Stimulated activated CD4-positive, alpha-beta T cell treated with anti-CD3 and anti-CD28 coated beads, Interleukin-4, amount 100 ng/mL, for 24 hours (primary cell): Measurements from ENCODE around the gene TXNDC17.
A peak's percentile ranks its signal among the peaks of the same experiment; 100 is the strongest.
"Not testable (repeated sequence)": the region's sequence is repeated elsewhere in the genome, so short reads cannot be mapped to it uniquely, and the experiment has no call there.

Source experiments
- DNase-seq: peaks from one replicate; pipeline ENCODE4 v3.0.0-alpha.2; 2020

TXNDC17 gene

DNA sequence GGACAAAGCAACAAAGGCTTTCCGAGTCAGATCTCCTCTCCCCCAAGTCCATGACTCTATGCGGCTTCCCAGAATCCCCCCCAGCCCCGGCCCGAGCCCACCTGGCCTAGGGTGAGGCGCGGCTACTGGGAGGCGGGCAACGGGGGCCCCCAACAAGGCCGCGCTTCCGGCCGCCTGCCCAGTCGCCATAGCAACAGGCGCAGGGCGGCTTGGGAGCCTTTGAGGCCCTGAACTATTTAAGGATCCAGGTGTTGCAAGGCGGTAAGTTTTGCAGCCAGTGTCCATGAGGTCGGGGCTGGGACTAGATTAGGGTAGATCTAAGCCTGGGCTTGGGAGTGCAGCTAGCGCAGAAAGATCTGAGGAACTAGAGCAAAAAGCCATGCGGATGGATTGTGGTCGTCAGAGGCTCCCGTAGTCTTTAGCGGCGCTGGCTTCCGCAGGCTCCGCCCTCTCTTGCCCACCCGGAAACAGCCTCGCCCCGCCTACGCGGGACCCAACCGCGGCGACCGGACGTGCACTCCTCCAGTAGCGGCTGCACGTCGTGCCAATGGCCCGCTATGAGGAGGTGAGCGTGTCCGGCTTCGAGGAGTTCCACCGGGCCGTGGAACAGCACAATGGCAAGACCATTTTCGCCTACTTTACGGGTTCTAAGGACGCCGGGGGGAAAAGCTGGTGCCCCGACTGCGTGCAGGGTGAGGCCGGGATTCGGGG lies at the start of gene TXNDC17, which contains the start of gene KIAA0753:
TSS of gene TXNDC17 (plus strand) at position 525 of the 711 bp plus-strand sequence. CDS start at position 548, 23 bp downstream.
TSS of gene KIAA0753 (minus strand) at position 176 of the 711 bp plus-strand sequence. CDS start 5,608 bp downstream, outside the sequence.
- peak; percentile 93 for DNase-seq

GRCh38 chr17:6591599-6592158 lies 49.2 kb upstream of the TXNDC17 start:
- DNase-seq = no peak

- no peak for DNase-seq
Observed at GRCh38 chr17:6592173-6592572, 48.7 kb upstream of the TXNDC17 start.

- not testable (repeated sequence) for DNase-seq
Observed at GRCh38 chr17:6593371-6593770, 47.5 kb upstream of the TXNDC17 start.

- DNase-seq = no peak
Observed at GRCh38 chr17:6596081-6596480, 44.8 kb upstream of the TXNDC17 start.

DNA sequence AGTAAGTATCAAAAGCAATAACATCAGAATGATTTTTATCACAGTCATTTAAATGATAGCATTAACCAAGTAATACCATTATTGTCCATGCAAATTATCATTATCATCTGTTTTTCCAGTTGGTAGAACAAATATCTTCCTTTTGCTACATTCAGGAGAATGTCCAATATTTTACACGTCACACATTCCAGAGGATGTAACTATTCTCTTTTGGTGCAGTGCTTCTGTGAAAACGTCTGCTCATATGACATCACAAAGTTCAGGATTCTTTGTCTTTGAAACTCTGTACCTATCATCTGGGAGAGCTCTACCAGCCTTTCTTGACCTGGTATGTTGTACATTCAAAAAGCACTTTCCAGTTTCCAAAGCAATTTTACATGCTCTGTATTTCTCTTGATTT lies 44.3 kb upstream of the TXNDC17 start:
- DNase-seq = no peak

- DNase-seq = no peak
Observed at GRCh38 chr17:6596941-6597340, 43.9 kb upstream of the TXNDC17 start.

DNA sequence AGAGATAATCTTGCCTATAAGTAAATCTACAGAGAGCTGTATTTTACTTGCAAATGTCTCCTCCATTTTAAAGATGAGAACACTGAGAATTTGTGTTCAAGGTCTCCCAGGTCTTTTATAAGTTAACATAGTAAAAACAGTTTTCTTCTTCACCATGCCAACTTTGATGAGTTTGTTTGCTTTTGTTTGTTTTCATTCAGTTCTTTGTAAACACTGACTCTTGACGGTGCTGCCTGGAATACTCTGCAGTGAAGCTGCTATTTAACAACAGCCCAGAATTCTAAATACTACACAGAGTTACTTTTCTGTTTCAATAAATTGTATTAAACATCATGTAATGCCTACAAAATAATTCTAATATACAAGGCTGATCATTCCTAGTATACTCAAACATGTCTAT lies 43.1 kb upstream of the TXNDC17 start:
- no peak for DNase-seq

DNA sequence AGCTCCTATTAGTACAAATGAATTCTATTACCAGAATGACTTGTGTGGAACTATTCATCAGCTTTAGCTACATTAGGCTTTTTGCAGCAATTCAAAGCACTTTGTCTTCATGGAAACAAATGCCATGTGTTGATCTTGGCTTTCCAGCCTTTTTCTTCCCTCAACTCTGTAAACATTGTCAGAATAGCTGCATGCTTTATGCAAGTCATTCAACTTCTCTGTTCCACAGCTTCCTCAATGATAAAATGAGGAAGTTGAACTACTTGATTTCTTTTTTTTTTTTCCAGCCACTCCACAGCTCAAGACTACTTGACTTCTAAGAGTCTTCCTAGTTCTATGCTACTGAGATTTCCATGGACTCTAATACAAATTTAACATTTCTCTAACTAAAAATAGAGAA lies 41.5 kb upstream of the TXNDC17 start:
- no peak for DNase-seq

GRCh38 chr17:6602141-6602540 lies 38.7 kb upstream of the TXNDC17 start:
- DNase-seq = no peak

- no peak for DNase-seq
Observed at GRCh38 chr17:6603744-6604325, 37.0 kb upstream of the TXNDC17 start.

DNA sequence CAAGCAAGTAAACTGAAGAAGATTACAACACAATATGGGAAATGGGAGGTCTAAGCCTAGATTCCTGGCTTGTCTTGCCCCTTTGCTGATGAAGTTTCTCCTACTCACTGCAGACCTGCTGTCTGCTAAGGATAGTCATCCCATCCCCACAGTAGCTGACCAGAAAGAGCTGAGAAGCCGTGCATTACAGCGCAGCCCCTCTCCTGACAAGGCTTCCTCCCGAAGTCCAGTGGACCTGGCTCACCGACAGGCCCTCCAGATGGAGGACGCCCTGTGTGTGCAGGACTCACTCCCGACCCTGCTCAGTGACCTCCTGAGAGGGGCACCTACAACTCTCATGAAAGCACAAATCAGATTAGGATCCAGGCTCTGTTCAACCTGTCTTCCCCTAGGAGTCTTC lies 35.7 kb upstream of the TXNDC17 start:
- DNase-seq = no peak

DNA sequence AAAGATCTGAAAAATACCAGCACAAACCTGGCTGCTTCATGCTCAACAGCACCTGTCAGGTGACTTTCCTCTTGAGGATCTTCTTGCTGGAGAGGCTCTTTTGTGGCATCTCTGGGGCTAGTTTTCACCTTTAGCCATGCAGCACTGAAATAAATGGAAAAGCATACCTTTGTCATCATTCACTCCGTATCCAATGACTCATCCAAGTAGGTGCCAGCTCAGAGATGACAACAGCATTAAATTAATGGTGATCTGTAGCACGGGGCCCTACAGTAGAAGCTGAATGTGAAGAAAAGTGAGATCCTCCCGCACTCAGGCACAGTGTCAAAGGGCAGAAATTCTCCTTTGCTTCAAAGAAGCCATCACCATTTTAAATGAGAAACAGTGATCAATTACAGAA lies 32.5 kb upstream of the TXNDC17 start:
- DNase-seq = no peak

GRCh38 chr17:6610011-6610410 lies 30.8 kb upstream of the TXNDC17 start:
- DNase-seq = no peak

DNA sequence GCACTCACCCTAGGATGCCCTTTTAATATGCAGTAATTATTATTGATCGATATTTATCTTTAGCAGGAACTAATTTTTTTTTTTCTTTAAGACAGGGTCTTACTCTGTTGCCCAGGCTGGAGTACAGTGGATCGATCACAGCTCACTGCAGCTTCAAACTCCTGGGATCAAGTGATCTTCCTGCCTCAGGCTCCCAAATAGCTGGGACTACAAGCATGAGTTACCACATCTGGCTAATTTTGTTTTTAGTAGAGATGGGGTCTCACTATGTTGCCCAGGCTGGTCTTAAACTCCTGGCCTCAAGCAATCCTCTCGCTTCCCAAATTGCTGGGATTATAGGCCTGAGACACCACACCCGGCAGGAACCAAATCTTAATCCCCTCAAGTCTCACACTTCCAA lies 29.6 kb upstream of the TXNDC17 start:
- DNase-seq = no peak

GRCh38 chr17:6623941-6624340 lies 16.9 kb upstream of the TXNDC17 start:
- no peak for DNase-seq

DNA sequence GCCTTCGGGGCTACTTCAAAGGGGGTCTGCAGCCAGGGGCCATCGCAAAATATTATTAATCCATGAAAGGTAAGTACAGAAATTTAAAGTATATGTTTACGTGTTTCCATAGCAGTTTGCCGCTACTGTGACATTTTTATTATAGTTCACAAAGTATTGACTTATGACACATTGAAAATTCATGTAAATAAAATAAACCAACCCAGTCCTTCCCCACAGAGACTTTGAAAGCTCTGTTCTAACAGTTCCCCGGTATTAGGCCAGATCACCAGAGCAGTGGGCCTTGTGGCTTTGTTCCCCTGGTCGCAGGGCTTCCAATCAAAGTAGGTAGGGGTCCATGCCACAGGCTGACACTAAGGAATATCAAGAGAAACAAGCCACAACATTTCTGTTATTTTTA lies 14.2 kb upstream of the TXNDC17 start:
- no peak for DNase-seq

- no peak for DNase-seq
Observed at GRCh38 chr17:6627019-6627418, 13.8 kb upstream of the TXNDC17 start.

- no peak for DNase-seq
Observed at GRCh38 chr17:6630390-6630789, 10.5 kb upstream of the TXNDC17 start.

DNA sequence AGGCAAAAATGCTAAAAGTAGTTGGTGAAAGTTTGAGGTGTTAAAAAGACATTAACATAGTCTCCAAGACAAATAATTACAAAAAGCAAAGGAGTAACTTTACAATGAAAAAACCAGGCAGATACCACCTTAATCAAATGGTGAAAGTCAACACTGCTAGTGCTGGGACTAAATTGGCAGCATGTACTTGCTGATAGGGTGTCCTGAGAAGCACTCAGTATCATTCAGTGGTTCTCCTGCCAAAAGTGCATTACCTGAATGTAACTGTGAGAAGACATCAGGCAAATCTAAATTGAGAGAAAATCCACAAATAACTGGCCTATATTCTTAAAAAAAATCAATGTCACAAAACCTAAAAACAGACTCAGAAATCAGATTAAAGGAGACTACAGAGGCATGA lies 8.3 kb upstream of the TXNDC17 start:
- DNase-seq = no peak

DNA sequence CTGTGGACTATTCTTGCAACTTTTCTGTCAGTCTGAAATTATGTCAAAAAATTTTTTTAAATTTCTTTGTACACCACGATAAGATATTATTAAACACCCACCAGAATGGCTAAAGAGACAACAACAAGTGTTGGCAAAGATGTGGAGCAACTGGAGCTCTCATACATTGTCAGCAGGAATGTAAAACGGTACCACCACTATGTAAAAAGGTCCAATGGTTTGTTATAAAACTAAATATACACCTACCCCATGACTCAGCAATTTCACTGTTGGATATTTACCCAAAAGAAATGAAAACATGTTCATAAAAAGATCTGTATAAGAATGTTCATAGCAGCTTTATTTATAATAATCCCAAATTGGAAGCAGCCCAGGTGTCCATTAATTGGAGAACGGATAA lies 7.6 kb upstream of the TXNDC17 start:
- no peak for DNase-seq

- DNase-seq = no peak
Observed at GRCh38 chr17:6636105-6636504, 4.8 kb upstream of the TXNDC17 start.

GRCh38 chr17:6636616-6637457 lies 4.0 kb upstream of the TXNDC17 start:
- no peak for DNase-seq

- no peak for DNase-seq
Observed at GRCh38 chr17:6637458-6637840, 3.4 kb upstream of the TXNDC17 start.
